ENCODE results near the gene SLC2A13.

GRCh38 chr12:39902821-39903220 lies 203.1 kb downstream of the SLC2A13 start:
- TF ChIP-seq POLR2A (IDR thresholded peaks at IDR 0.05) (no peak), CTCF (IDR thresholded peaks at IDR 0.05) (no peak)

Measured in body of pancreas (tissue), 4 donors.